Stimulated activated CD8-positive, alpha-beta memory T cell treated with anti-CD3 and anti-CD28 coated beads, Interleukin-2, amount 100 ng/mL, for 1 hour (primary cell): Measurements from ENCODE around the gene CDH15.

Experiments
- DNase-seq, 2 donors: peaks; one replicate each; pipeline ENCODE4 v3.0.0-alpha.2; 2020; ENCODE audit warnings: low read depth in 2 of 2

The CDH15 gene

DNA sequence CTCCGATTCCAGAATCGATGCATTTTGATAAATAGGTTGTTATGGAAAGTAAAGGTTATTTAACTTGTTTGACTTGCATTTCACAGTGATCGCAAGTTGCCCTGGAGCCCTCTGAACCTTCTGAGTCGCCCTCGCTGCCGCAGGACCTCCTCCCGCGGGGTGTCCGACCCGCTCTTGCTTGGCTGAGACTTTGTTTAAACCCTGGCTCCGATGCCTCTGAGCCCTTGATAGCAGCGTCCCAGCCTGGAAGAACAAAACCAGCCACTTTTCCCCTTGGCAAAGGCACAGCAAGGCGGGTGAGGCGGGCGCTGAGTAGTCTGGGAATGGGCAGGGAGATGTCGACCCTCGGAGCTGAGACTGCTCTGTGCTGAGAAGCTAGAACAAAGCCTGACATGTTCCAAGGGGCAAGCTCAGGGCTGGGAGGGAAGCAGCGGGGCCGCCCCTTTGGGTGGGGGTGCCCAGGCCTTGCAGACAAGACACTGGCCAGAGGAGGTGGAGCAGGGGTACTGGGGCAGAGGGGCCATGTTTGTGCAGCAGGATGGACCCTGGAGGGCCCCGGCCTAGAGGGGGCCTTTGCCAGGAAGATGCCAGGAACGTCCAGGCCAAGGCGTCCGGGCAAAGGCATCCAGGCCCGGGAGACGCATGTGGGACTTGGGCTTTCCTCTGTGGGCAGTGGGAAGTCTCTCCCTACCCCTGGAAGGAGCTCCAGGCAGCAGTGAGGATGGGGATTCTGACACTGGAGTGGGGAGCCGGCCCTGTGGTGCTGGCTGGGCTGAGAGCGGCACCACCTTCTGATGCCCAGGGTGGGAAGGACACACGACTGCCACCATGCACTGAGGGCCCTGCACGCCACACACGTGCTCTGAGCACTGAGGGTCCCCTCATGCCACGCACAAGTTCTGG lies 30.3 kb upstream of the CDH15 start:
- no peak for DNase-seq

DNA sequence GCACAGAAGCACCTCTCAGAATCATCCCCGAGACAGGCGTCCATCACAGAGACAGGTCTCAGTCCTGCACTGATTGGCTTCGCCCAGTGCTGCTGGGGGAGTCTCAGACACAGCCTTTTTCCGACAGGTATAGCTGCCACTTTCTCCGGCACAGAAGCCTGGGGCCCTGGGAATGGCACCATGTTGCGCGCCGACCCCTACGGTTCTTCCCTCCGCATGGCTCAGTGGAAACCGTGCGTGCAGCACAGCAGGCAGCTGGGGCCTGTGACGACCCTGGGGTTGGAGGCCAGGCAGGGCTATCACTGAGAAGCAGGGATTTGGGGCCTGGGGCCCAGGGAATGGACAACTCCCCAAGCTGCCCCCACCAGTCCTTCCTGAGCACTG lies 29.7 kb upstream of the CDH15 start:
- DNase-seq: no peak

GRCh38 chr16:89142474-89143195 lies 28.9 kb upstream of the CDH15 start:
- no peak for DNase-seq

DNA sequence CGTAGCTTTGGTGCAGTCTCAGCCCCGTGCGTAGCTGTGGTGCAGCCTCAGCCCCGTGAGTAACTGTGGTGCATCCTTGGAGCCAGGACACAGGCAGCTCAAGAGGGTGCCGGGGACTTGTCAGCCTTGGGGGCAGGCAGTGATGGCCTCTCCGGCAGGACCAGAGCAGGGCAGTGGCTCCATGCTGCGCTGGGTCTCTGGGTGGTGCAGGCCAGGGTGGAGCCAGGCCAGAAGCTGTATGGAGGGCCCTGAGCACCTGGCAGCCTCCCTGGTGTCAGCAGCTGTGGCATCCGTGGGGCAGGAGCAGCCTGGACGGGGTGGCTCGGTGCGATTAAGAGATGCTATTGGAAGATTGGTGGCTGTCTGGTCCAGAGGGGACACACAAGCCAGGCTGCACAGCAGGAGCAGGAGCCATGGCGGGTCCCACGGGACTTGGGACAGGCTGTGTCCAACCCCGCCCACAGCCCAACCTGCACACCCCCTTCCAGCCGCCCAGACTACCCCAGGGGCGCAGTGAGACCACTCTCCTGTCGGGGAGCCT lies 28.3 kb upstream of the CDH15 start:
- no peak for DNase-seq

- no peak for DNase-seq
Observed at GRCh38 chr16:89143911-89144675, 27.5 kb upstream of the CDH15 start.

DNA sequence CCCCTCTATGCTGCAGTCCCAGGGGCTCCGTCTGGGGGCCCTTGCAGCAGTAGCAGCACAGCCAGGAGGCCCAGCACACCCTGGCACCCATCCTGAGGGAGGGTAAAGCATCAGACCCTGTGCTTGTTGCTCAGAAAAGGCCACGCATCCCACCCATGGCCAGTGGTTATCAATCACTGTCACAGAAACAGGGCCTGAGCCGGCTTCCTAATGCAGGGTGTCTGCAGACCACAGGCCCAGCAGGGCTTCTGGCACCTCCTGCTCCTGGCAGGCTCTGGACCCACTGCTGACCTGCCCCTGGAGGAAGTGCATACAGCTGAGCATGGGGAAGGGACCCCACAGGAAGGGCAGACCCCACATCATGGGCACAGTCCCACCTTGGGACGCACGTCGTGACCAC lies 26.9 kb upstream of the CDH15 start:
- no peak for DNase-seq

GRCh38 chr16:89145406-89146161 lies 26.0 kb upstream of the CDH15 start:
- DNase-seq: no peak

- DNase-seq: no peak
Observed at GRCh38 chr16:89146211-89147005, 25.1 kb upstream of the CDH15 start.

GRCh38 chr16:89147085-89147817 lies 24.3 kb upstream of the CDH15 start:
- no peak for DNase-seq

DNA sequence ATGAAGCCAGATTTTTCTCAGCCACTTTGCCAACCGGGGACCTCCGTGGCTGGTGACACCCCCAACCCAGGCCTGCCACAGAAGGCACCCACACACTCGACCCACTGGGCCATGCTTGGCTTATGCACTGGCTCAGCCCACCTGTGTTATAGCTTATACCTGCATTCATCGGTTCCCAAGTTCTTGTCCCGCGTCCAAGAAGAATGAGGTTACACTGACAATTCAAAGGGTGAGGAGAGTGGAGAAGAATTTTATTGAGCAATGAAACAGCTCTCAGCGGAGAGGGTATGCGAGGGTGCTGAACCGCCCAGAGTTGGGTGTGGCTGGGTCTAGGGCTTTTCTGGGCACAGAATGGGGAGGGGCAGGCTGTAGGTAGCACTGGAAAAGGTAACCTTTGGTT lies 22.2 kb upstream of the CDH15 start:
- no peak for DNase-seq

DNA sequence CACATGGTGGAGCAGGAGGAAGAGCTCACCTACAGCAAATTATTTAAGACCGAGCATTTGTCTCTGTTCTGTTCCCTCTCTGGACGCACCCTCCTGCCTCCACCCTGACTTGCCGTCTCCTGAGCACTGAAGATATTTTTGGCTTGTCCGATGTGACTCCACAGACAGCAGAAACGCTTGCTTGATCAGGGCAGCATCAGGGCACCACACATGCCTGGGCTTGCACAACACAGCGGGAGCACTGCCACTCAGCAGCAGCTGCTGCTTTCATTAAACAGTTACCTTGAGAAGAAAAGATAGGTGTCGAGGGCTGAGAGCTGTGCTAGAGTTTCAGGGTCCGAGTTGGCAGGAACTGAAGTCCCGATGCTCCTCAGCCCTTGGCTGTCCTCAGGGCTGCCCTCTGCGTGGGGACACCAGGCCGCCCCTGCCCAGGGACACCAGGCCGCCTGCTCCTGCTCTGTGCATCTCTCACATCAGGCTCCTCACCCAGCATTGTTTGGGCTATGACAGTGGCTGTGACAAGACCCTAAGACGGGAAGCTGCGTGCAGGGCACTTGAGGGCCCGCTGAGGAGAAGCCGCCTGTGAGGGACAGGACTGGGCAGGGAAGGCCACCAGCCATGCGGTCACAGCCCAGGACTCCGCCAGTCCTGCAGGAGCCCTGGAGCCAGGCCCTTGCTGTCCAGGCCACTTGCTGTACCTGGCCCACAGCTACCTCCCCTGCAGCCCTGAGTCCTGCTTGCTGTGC lies 21.3 kb upstream of the CDH15 start:
- DNase-seq: no peak

- no peak for DNase-seq
Observed at GRCh38 chr16:89150981-89151380, 20.6 kb upstream of the CDH15 start.

GRCh38 chr16:89152831-89153700 lies 18.5 kb upstream of the CDH15 start:
- DNase-seq: no peak

GRCh38 chr16:89153848-89154271 lies 17.7 kb upstream of the CDH15 start:
- no peak for DNase-seq

DNA sequence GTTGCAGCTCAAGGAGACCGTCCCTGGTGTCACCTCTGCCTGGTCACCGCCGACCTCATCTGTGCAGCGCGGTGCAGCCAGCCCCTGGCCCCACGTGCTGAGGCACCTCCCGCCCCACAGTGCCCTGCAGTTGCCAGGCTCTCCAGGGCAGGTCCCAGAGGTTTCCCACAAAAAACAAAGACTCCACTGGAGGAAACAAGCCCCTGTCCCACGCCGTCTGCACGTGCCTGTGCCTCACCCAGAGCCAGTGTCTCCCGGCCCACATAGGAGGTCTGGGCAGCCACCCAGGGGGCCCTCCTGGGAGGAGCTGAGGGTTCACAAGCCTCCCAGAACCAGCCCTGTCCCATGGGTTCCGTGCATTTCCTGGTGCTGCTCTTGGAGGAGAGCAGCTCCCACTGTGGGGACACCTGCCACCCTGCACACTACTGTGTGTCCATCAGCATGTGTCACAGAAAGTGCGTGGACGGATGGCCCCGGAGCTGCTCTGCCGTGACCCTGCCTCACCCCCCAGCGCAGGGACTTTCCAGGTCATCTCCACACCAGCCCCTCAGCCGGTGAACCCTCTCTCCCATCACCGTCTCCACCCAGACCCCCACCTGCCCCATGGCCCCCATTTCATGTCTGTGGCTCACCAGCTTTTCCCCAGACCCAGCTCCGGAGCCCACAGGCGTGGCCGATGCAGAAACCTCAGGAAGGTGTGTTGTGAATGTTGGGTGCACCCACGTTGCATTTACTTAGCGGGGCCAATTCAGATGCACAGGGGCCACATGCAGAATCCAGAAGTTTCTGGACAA lies 17.0 kb upstream of the CDH15 start:
- no peak for DNase-seq

DNA sequence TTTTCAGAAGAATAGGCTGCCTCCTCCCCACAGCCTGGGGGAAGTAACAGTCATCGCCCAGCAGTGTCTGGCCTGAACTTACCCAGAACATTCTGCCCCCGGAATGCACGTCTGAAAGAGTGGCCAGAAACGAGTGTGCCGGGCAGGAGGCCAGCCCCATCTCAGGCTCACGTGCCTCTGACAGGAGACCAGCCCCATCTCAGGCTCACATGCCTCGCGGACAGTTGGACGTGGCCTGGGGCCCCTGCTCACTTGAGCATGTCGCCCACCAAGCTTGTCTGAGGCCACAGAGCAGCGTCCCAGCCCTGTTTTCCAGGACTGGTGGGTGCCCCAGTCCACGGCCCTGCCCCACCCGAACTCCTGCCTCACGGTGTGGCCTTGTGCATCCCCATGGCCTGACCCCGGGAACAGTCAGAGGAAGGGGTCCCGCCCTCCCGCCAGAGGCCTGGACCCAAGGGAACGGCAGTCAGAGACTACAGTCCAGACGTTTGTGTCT lies 16.3 kb upstream of the CDH15 start:
- no peak for DNase-seq
